Peyer's patch (tissue), 4 donors: ENCODE data around the gene OR56B4.
"Not testable (repeated sequence)": the region's sequence is repeated elsewhere in the genome, so short reads cannot be mapped to it uniquely, and the experiment has no call there.

ENCODE experiments used
- POLR2A ChIP-seq, 2 donors: fragments of 450-650 bp; IDR thresholded peaks; one replicate each; pipeline ENCODE4 v1.5.1; 2017; ENCODE audit warnings: antibody characterized with exemption in 2 of 2, mild to moderate bottlenecking in 2 of 2, moderate library complexity in 2 of 2
- TF ChIP-seq, protein P1 (sequence below), 6 experiments: fragments of 450-650 bp in 4 of 6; fragments of 200-600 bp in 2 of 6; sonication (generic) in 1 of 6; IDR thresholded peaks; one replicate each; pipeline ENCODE4 v1.5.1; 2017 to 2019; ENCODE audit warnings: antibody characterized with exemption in 6 of 6, mild to moderate bottlenecking in 3 of 6, moderate library complexity in 1 of 6

DNA sequence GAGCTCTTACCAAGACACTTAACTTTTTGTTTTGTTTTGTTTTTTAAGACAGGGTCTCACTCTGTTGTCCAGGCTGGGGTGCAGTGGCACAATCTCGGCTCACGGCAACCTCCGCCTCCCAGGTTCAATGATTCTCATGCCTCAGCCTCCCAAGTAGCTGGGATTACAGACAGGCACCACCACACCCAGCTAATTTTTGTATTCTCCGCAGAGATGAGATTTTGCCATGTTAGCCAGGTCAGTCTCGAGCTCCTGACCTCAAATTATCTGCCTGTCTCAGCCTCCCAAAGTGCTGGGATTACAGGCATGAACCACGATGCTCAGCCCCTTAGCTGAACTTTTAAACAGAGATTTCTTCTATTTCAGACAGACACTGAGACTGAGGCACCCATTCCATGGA is at the start of gene OR56B4:
- TF ChIP-seq, protein P1, sequence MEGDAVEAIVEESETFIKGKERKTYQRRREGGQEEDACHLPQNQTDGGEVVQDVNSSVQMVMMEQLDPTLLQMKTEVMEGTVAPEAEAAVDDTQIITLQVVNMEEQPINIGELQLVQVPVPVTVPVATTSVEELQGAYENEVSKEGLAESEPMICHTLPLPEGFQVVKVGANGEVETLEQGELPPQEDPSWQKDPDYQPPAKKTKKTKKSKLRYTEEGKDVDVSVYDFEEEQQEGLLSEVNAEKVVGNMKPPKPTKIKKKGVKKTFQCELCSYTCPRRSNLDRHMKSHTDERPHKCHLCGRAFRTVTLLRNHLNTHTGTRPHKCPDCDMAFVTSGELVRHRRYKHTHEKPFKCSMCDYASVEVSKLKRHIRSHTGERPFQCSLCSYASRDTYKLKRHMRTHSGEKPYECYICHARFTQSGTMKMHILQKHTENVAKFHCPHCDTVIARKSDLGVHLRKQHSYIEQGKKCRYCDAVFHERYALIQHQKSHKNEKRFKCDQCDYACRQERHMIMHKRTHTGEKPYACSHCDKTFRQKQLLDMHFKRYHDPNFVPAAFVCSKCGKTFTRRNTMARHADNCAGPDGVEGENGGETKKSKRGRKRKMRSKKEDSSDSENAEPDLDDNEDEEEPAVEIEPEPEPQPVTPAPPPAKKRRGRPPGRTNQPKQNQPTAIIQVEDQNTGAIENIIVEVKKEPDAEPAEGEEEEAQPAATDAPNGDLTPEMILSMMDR (IDR thresholded peaks at IDR 0.05) = not testable (repeated sequence)
- TF ChIP-seq POLR2A (IDR thresholded peaks at IDR 0.05) = not testable (repeated sequence)
